Vagina (tissue), 2 donors: ENCODE data around the gene JAKMIP3. TPM values are rescaled to one million over a fixed set of nuclear protein-coding genes. Genes with fewer than 3 reads are reported as not detected.

Experiments used
- DNase-seq, 2 donors: peaks; one replicate each; pipeline ENCODE4 v3.0.0-alpha.2; 2017; ENCODE audit errors: extremely low spot score in 2 of 2
- H3K27ac ChIP-seq: fragments of 200-600 bp; sonication (generic); one replicate; pipeline ENCODE4 v1.5.1; 2019
- H3K27me3 ChIP-seq: fragments of 200-600 bp; sonication (generic); one replicate; pipeline ENCODE4 v1.5.1; 2019
- H3K36me3 ChIP-seq, 2 donors: fragments of 200-600 bp; sonication (generic); one replicate each; pipeline ENCODE4 v1.5.1; 2017 to 2019
- H3K4me1 ChIP-seq: fragments of 200-600 bp; sonication (generic); one replicate; pipeline ENCODE4 v1.5.1; 2019
- H3K4me3 ChIP-seq, 2 donors: fragments of 200-600 bp; sonication (generic); 1 replicate in 1 of 2; 2 replicates in 1 of 2; pipeline ENCODE4 v1.5.1; 2016 to 2019
- H3K9me3 ChIP-seq: fragments of 200-600 bp; sonication (generic); one replicate; pipeline ENCODE4 v1.5.1; 2019
- CTCF ChIP-seq, 3 experiments: fragments of 450-650 bp in 2 of 3; fragments of 200-600 bp in 1 of 3; sonication (generic) in 1 of 3; IDR thresholded peaks; one replicate each; pipeline ENCODE4 v1.5.1; 2017 to 2019; ENCODE audit warnings: antibody characterized with exemption in 3 of 3, mild to moderate bottlenecking in 2 of 3, moderate library complexity in 2 of 3
- POLR2A ChIP-seq, 2 donors: fragments of 450-650 bp; IDR thresholded peaks; one replicate each; pipeline ENCODE4 v1.6.1; 2017; ENCODE audit warnings: antibody characterized with exemption in 2 of 2, mild to moderate bottlenecking in 2 of 2, moderate library complexity in 2 of 2
- POLR2AphosphoS5 ChIP-seq, 2 donors: sonication (generic); formaldehyde crosslinking; IDR thresholded peaks; one replicate each; pipeline ENCODE4 v1.9.0; 2017; ENCODE audit warnings: antibody characterized with exemption in 2 of 2, mild to moderate bottlenecking in 2 of 2, low read depth in 1 of 2; ENCODE audit not compliant: insufficient read depth in 1 of 2
- intact Hi-C: fragments of 100-400 bp; cut with DNase I; formaldehyde crosslinking; loops from one replicate; pipeline ENCODE4 v1.15.1; 2023
- total RNA-seq: library from RNA; depleted of rRNA; stranded (reverse); fragments of >200 nt; gene quantifications from one replicate; pipeline ENCODE4 v1.2.3, GENCODE V29; 2016

JAKMIP3 gene
- total RNA-seq, 1 donor from 2014 or later: 0.49 TPM

- intact Hi-C loops: no loop called here
- DNase-seq: no peak
- H3K36me3 ChIP-seq: no peaks in the 10 kb centered on the region
- H3K27me3 ChIP-seq: no peaks in the 10 kb centered on the region
- H3K4me1 ChIP-seq: no peaks in the 10 kb centered on the region
- H3K9me3 ChIP-seq: no peaks in the 10 kb centered on the region
- no peak overlapping the region for H3K4me3 ChIP-seq
- no peak for TF ChIP-seq POLR2AphosphoS5 (IDR thresholded peaks at IDR 0.05; ENCODE audit: insufficient read depth in 1 of 2, low read depth in 1 of 2)
- no peak for TF ChIP-seq CTCF (IDR thresholded peaks at IDR 0.05)
- TF ChIP-seq POLR2A (IDR thresholded peaks at IDR 0.05): no peak
- H3K27ac ChIP-seq: no peak overlapping the region
Observed at GRCh38 chr10:132043861-132044695, 21.7 kb upstream of the JAKMIP3 start.

- Histone ChIP-seq H3K4me1 (no peaks in the 10 kb centered on the region), H3K27me3 (no peaks in the 10 kb centered on the region), H3K4me3 (no peak overlapping the region), H3K27ac (no peak overlapping the region), H3K36me3 (no peaks in the 10 kb centered on the region), H3K9me3 (no peaks in the 10 kb centered on the region)
- no peak for TF ChIP-seq POLR2AphosphoS5 (IDR thresholded peaks at IDR 0.05; ENCODE audit: insufficient read depth in 1 of 2, low read depth in 1 of 2)
- intact Hi-C loops: no loop called here
- no peak for DNase-seq
Observed at GRCh38 chr10:132044803-132045202, 20.9 kb upstream of the JAKMIP3 start.

GRCh38 chr10:132045324-132045723 lies 20.4 kb upstream of the JAKMIP3 start:
- no peak for DNase-seq
- Histone ChIP-seq H3K4me3 (no peak overlapping the region), H3K27ac (no peak overlapping the region), H3K27me3 (no peaks in the 10 kb centered on the region), H3K36me3 (no peaks in the 10 kb centered on the region), H3K4me1 (no peaks in the 10 kb centered on the region), H3K9me3 (no peaks in the 10 kb centered on the region)
- intact Hi-C loops: no loop called here
- TF ChIP-seq POLR2AphosphoS5 (IDR thresholded peaks at IDR 0.05; ENCODE audit: insufficient read depth in 1 of 2, low read depth in 1 of 2) (no peak), CTCF (IDR thresholded peaks at IDR 0.05) (no peak), POLR2A (IDR thresholded peaks at IDR 0.05) (no peak)

- Histone ChIP-seq H3K4me3 (no peak overlapping the region), H3K4me1 (no peaks in the 10 kb centered on the region), H3K27me3 (no peaks in the 10 kb centered on the region), H3K36me3 (no peaks in the 10 kb centered on the region), H3K9me3 (peaks cover 12% of the 10 kb centered on the region), H3K27ac (no peak overlapping the region)
- DNase-seq: no peak
- TF ChIP-seq POLR2AphosphoS5 (IDR thresholded peaks at IDR 0.05; ENCODE audit: insufficient read depth in 1 of 2, low read depth in 1 of 2) (no peak), POLR2A (IDR thresholded peaks at IDR 0.05) (no peak), CTCF (IDR thresholded peaks at IDR 0.05) (no peak)
- intact Hi-C loops: no loop called here
Observed at GRCh38 chr10:132047575-132048293, 18.0 kb upstream of the JAKMIP3 start.

- no peak for DNase-seq
- no peaks in the 10 kb centered on the region for H3K27me3 ChIP-seq
- H3K36me3 ChIP-seq: no peaks in the 10 kb centered on the region
- H3K4me3 ChIP-seq: no peak overlapping the region
- TF ChIP-seq POLR2A (IDR thresholded peaks at IDR 0.05): no peak
- TF ChIP-seq CTCF (IDR thresholded peaks at IDR 0.05): no peak
- no peak for TF ChIP-seq POLR2AphosphoS5 (IDR thresholded peaks at IDR 0.05; ENCODE audit: insufficient read depth in 1 of 2, low read depth in 1 of 2)
- peaks cover 17% of the 10 kb centered on the region for H3K9me3 ChIP-seq
- no peak overlapping the region for H3K27ac ChIP-seq
- H3K4me1 ChIP-seq: no peaks in the 10 kb centered on the region
- intact Hi-C loops: no loop called here
Observed at GRCh38 chr10:132048294-132048667, 17.5 kb upstream of the JAKMIP3 start.
